ENCODE data around the gene CSTF1. TPM values are rescaled to one million over a fixed set of nuclear protein-coding genes. Genes with fewer than 3 reads are reported as not detected.

CSTF1 gene
- total RNA-seq, 1 experiment from 2014 or later, result 44.5 TPM

GRCh38 chr20:56422076-56422823 is 29.8 kb downstream of the CSTF1 start:
- Histone ChIP-seq H3K9me3 (ENCODE audit: control insufficient read depth in 1 of 2, insufficient read depth in 1 of 2, low read depth in 1 of 2, low read length in 2 of 2) (no peaks in the 10 kb centered on the region), H3K4me2 (ENCODE audit: low read length) (peak overlapping the region; percentile 55), H3K9ac (ENCODE audit: low read length) (no peak overlapping the region), H3K36me3 (ENCODE audit: control insufficient read depth in 1 of 2, insufficient read depth in 2 of 2, low read length in 2 of 2) (no peaks in the 10 kb centered on the region), H3K4me3 (replicated peaks in 1 of 2; ENCODE audit: low read depth in 1 of 2, low read length in 2 of 2) (no peak overlapping the region), H3K4me1 (ENCODE audit: control insufficient read depth in 1 of 2, insufficient read depth in 2 of 2, low read length in 2 of 2) (peaks cover 15 to 21% of the 10 kb centered on the region in 2 experiments), H2AFZ (ENCODE audit: low read depth, low read length, poor library complexity, severe bottlenecking) (no peak overlapping the region), H3K27ac (ENCODE audit: low read depth, low read length) (no peak overlapping the region), H3K27me3 (ENCODE audit: insufficient read depth, low read length) (no peaks in the 10 kb centered on the region), H3K9me2 (ENCODE audit: insufficient read depth) (no peaks in the 10 kb centered on the region), H3K79me2 (ENCODE audit: insufficient read depth, low read length) (no peaks in the 10 kb centered on the region), H4K20me1 (ENCODE audit: insufficient read depth) (no peaks in the 10 kb centered on the region)
- DNase-seq (ENCODE audit: low read depth, low spot score) (peak; percentile 38), ATAC-seq (peak; percentile 92)
- intact Hi-C loops (cut with micrococcal nuclease), result no loop called here
- POLR2A ChIA-PET, result no interaction called here
- RAD21 ChIA-PET (ENCODE audit: low non-redundant PET in 1 of 2, low total read pairs in 2 of 2, uncharacterized antibody in 2 of 2, unreplicated experiment in 2 of 2), result no interaction called here
- no TSS peak for BruUV-seq (replicated peaks)
- CTCF ChIA-PET, result no interaction called here
- TF ChIP-seq, protein P1, sequence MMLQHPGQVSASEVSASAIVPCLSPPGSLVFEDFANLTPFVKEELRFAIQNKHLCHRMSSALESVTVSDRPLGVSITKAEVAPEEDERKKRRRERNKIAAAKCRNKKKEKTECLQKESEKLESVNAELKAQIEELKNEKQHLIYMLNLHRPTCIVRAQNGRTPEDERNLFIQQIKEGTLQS (IDR thresholded peaks at IDR 0.05), result no peak
- TF ChIP-seq SP1 (IDR thresholded peaks at IDR 0.05; ENCODE audit: low read depth), result peak; percentile 46
- peak; percentile 75 for TF ChIP-seq TCF7L2 (IDR thresholded peaks at IDR 0.05; ENCODE audit: borderline replicate concordance, extremely low read depth, insufficient read depth, insufficient read length)
- TF ChIP-seq JUND (IDR thresholded peaks at IDR 0.05), result peak; percentile 44; the same call in 1 of the 2 replicates
- no peak for TF ChIP-seq POLR2A (IDR thresholded peaks at IDR 0.05; ENCODE audit: borderline replicate concordance, extremely low read depth, insufficient read depth, insufficient read length)
- TF ChIP-seq POLR2AphosphoS5 (IDR thresholded peaks at IDR 0.05; ENCODE audit: low read depth, low read length), result no peak
- no peak for TF ChIP-seq SRF (IDR thresholded peaks at IDR 0.05; ENCODE audit: low read depth)
- no peak for TF ChIP-seq ZNF274 (IDR thresholded peaks at IDR 0.05; ENCODE audit: low read depth, low read length)
- no peak for TF ChIP-seq ZFX (IDR thresholded peaks at IDR 0.05)
- TF ChIP-seq CEBPB (IDR thresholded peaks at IDR 0.05; ENCODE audit: low read depth), result no peak
- TF ChIP-seq MAX (IDR thresholded peaks at IDR 0.05), result no peak
- no peak for TF ChIP-seq CBX3 (IDR thresholded peaks at IDR 0.05; ENCODE audit: low read depth)
- peak; percentile 9; the same call in 1 of the 2 replicates for TF ChIP-seq RAD21 (IDR thresholded peaks at IDR 0.05; ENCODE audit: low read depth)
- no peak for TF ChIP-seq ELF1 (IDR thresholded peaks at IDR 0.05; ENCODE audit: borderline replicate concordance, low read depth)
- peak; percentile 63 for TF ChIP-seq SIN3A (IDR thresholded peaks at IDR 0.05; ENCODE audit: low read depth)
- TF ChIP-seq EGR1 (IDR thresholded peaks at IDR 0.05; ENCODE audit: low read depth), result no peak
- no peak for TF ChIP-seq EZH2phosphoT487 (IDR thresholded peaks at IDR 0.05; ENCODE audit: borderline replicate concordance)
- no peak for TF ChIP-seq ZBTB33 (IDR thresholded peaks at IDR 0.05; ENCODE audit: extremely low read depth, insufficient replicate concordance, low read length)
- TF ChIP-seq, protein P2, sequence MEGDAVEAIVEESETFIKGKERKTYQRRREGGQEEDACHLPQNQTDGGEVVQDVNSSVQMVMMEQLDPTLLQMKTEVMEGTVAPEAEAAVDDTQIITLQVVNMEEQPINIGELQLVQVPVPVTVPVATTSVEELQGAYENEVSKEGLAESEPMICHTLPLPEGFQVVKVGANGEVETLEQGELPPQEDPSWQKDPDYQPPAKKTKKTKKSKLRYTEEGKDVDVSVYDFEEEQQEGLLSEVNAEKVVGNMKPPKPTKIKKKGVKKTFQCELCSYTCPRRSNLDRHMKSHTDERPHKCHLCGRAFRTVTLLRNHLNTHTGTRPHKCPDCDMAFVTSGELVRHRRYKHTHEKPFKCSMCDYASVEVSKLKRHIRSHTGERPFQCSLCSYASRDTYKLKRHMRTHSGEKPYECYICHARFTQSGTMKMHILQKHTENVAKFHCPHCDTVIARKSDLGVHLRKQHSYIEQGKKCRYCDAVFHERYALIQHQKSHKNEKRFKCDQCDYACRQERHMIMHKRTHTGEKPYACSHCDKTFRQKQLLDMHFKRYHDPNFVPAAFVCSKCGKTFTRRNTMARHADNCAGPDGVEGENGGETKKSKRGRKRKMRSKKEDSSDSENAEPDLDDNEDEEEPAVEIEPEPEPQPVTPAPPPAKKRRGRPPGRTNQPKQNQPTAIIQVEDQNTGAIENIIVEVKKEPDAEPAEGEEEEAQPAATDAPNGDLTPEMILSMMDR (IDR thresholded peaks at IDR 0.05 in 2 of 3, conservative IDR thresholded peaks at IDR 0.05 in 1 of 3; ENCODE audit: borderline replicate concordance in 1 of 3, insufficient read depth in 1 of 3, low read depth in 2 of 3, low read length in 2 of 3), result no peak
- TF ChIP-seq EZH2 (IDR thresholded peaks at IDR 0.05), result no peak
- TF ChIP-seq YY1 (IDR thresholded peaks at IDR 0.05; ENCODE audit: extremely low read depth, insufficient replicate concordance, low read depth, low read length), result no peak
